Measurements from ENCODE around the gene SLC44A5.
"Not testable (repeated sequence)": the region's sequence is repeated elsewhere in the genome, so short reads cannot be mapped to it uniquely, and the experiment has no call there.

SLC44A5 gene

DNA sequence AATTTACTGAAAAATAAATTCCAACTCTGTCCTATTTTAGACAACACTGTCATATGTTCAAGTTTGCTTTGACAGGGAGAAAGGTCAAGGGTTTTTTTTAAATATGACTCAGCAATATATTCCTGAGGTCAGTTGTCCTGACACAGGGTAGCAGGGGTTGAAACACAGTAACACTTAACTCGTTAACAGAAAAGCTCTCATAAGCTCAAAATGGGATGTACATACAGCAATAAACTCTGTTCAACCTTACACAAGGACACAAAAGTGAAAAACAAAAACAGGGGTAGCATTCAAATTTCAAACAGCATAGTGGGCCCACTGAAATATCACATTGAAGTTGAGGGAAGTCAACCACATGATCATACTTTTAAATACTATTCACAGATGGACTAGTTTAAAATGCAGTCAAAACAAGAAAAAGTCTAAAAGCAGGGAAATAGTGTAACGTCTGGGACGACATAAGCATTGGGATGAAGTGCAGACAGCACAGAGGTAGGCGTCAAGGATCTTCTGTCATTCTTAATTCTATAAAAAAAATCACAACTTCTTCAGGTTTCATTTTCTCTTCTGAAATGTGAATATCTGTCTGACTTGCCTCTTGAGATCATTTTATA, 89.9 kb downstream of the SLC44A5 start:
- DNase-seq (ENCODE audit: low read depth, low spot score) = no peak

- DNase-seq (ENCODE audit: low read depth, low spot score) = no peak
Observed at GRCh38 chr1:75519651-75520427, 91.1 kb downstream of the SLC44A5 start.

DNA sequence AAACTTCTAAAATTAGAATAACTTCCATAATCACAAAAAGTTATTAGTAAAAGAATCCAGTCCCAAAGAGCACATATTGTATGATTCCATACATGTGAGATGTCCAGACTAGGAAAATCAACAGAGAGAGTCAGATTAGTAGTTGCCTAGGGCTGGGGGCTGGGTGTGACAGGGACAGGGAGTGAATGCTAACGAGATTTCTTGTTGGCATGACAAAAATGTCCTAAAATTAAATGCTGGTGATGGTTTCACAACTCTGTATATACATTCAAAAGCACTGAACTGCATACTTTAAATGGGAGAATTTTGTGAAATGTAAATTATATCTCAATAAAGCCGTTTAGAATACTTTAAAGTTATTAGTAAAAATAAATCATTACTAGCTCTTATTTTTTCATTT, 92.2 kb downstream of the SLC44A5 start:
- no peak for DNase-seq (ENCODE audit: low read depth, low spot score)

GRCh38 chr1:75514270-75514669, 96.6 kb downstream of the SLC44A5 start:
- no peak for DNase-seq (ENCODE audit: low read depth, low spot score)

- DNase-seq (ENCODE audit: low read depth, low spot score) = no peak
Observed at GRCh38 chr1:75506976-75507375, 103.9 kb downstream of the SLC44A5 start.

DNA sequence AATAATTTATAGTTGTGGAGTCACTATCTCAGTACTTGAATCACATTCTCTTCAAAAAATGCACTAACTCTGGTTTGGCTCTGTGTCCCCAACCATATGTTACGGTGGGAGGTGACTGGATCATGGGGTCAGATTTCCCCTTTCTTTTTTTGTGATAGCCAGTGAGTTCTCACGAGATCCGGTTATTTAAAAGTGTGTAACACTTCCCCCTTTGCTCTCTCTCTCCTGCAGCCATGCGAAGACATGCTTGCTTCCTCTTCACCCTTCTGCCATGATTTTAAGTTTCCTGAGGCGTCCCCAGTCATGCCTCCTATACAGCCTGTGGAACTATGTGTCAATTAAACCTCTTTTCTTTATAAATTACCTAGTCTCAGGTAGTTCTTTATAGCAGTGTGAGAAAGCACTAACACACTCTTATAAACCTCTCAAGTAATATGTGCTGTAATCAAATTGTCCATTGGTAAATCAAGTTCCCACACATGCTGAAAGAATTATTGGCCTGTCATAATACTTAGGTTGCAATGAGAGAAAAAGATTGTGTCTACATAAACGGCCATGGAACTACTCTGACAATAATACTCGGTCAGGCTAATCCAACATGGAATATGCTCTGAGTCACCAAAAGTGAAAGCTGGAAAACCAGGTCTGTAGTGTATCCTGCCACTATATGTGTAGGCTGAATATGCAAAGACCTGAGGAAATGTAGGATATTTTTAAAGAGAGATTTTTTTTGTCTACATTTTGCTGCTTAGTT, 107.5 kb downstream of the SLC44A5 start:
- DNase-seq (ENCODE audit: low read depth, low spot score) = no peak

DNA sequence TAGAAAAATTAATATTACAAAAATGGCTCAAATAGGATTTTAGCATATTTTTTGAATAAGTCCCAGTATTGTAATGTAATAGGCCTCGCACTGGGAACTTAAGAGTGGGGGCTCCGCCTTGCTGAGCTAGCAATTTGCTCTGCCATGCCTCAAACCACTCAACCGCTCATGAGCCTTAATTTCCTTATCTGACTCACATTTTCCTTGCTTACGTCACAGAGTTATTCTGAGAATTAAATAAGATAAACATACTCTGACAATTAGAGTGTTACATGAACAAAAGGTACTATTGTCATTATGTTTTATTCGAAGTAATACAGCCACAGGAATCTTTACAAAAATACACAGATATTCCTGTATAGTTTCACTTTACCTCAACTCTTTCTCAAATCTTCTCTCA, 108.1 kb downstream of the SLC44A5 start:
- no peak for DNase-seq (ENCODE audit: low read depth, low spot score)

DNA sequence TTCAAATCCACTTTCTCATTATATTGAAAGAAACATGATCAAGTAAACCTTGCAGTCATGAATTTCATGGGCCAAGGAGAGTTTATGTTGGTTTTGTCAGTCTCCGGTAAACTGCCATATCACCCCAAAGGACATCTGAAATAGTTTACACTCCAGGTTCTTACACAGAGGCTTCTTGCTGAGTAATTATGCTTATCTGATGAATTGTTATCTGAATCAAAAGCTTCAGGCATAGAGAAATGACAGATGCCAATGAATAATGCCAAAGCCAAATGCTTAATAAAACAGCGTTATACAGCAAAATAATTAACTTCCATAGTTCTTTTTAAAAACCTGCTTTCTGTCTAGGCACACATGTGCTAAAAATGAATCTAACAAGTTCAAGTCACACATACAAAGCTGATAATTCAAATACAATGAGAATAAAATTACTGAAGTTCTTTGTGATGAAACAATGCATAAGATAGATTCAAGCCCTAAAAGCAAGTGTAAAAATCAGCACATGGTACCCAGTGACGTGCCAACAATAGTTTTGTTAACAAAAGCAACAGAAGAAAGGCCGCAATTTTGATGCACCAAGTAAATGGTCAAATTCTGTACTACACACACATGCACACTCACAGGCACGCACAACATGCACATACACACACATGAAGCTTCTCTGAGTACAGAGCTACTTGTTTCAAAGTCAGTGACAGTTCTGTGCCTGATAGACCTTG, 109.2 kb downstream of the SLC44A5 start:
- no peak for DNase-seq (ENCODE audit: low read depth, low spot score)

DNA sequence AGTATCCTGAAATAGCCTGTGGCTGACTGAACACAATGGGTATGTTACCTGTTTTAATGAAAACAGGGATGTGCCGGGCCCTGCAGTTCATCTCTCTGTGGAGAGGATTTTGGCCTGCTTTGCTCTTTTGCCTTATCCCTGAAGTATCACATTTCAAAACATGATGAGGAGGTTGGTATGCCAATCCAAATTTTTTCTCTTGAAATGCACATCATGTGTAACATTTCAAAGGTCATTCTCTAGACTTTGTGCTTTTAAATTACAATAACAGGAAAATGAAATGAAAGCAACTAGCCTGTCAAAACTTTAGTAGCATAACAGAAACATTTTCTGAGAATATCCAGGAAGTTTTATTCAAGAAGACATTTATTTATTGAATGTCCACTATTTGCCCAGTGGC, 118.9 kb downstream of the SLC44A5 start:
- no peak for DNase-seq (ENCODE audit: low read depth, low spot score)

DNA sequence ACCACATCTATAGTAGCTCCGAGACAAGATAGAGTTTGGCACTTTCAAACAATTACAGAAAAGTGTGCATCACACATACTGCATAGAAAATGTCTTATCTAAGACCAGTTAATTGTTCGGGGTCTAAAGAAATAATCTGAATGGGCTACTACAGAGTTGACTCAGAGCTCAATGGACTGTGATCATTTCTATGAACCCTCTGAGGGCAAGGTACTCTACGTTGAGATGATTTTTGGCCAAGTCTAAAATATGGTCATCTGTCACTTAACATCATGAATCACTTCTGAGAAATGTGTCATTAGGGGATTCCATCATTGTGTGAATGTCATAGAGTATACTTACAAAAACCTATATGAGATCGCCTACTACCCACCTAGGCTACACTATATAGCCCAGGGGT, 123.5 kb downstream of the SLC44A5 start:
- no peak for DNase-seq (ENCODE audit: low read depth, low spot score)

GRCh38 chr1:75484789-75485188, 126.1 kb downstream of the SLC44A5 start:
- DNase-seq (ENCODE audit: low read depth, low spot score) = no peak

GRCh38 chr1:75482951-75483350, 128.0 kb downstream of the SLC44A5 start:
- no peak for DNase-seq (ENCODE audit: low read depth, low spot score)

GRCh38 chr1:75476486-75476885, 134.4 kb downstream of the SLC44A5 start:
- not testable (repeated sequence) for DNase-seq (ENCODE audit: low read depth, low spot score)

- no peak for DNase-seq (ENCODE audit: low read depth, low spot score)
Observed at GRCh38 chr1:75475696-75476095, 135.2 kb downstream of the SLC44A5 start.

- DNase-seq (ENCODE audit: low read depth, low spot score) = no peak
Observed at GRCh38 chr1:75472971-75473603, 137.8 kb downstream of the SLC44A5 start.

DNA sequence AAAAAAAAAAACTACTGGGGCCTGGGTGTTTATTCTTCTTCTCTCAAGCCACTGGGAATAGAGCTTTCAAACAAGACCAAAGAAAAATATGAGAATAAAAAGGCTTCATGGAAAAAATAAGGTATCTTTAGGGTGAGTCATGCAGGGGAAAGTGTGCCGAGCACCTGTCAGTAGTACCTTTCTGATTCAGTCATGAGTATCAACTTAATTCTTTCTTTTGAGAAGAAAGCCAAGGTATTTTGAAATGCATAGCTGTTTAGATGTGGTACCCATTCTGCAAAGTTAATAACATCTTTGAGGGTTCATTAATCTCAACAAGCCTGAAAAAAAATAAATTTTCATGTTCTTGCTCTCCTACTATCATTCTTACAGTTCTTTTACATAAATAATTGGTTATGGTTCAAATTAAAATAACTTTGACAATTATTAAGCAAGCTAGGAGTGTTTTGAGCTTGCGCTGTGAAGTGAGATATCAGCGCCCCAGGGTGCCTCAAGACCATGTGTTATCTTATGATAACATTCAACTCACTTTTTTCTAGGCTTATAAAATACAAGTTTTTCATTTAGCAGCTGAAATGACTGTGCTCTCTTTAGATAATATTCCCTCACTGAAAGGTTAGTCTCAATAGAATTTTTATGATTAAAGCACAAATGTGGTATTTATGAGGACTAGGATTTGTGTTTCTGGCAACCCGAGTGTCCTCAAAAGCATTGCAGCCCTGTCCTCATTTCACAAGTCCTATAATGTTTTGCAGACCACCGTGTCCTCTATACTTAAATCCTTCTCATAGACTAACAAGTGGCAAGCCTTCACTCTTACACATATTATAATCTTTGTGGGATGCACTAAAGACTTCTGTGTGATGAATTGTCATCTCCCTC, 138.6 kb downstream of the SLC44A5 start:
- no peak for DNase-seq (ENCODE audit: low read depth, low spot score)

DNA sequence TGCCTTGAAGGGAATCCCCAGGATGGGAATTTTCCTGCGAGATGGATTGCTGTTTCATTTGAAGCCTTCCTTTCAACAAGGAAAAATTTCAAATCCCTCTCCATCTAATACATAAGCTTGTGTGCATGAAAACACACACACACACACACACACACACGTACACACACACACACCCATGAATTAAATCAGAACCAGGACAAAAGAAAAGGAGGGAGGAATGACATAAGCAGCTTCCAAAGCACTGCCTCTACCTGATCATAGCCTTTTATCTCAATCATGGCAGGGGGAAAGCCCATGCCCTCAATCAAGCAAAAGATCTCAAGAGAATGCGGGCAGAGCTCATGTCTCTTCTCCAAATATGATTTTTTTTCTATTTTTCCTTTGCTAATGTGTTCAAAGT, 139.7 kb downstream of the SLC44A5 start:
- DNase-seq (ENCODE audit: low read depth, low spot score) = no peak

GRCh38 chr1:75470448-75470847, 140.5 kb downstream of the SLC44A5 start:
- no peak for DNase-seq (ENCODE audit: low read depth, low spot score)

DNA sequence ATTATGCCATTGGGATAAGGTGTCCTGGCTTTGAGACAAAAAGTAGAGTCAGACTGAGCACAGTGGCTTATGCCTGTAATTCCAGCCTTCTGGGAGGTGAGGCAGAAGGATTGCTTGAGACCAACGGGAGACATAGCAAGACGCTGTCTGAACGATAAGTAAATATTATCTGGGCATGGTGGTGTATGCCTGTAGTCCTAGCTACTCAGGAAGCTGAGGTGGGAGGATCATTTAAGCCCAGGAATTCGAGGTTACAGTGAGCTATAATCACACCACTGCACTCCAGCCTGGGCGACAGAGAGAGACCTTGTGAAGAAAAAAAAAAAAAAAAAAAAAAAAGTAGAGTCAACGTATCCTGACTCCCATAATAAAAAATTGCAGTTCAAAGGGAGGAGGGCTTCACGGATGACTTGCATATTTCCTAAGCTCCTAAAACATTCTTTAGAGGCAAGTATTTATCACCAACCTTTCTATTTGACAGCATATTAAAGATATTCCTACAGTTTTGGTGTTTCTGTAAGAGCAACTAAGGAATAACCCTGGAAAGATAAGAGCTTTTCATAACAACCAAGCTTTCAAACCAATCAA, 141.2 kb downstream of the SLC44A5 start:
- no peak for DNase-seq (ENCODE audit: low read depth, low spot score)

DNA sequence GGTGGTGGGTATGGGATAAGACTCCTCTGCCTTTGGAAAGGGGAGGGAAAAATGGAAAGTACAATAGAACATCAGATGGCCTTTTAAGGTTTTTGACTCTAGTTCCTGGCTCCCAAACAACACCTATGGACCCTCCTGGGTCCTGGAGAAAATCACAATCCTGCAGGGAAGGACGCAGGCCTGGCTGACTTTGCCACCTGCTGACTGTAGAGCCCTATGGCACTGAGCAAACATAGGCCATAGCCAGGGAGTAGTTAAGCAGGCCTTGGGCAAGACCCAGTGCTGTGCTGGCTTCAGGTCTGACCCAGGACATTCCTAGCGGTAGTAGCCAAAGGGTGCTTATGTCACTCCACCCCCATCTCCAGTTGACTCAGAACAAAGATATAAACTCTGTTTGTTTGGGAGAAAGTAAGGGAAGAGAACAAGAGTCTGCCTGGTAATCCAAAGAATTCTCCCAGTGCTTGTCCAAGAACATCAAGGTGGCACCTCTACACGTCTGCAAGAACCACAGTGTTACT, 149.0 kb downstream of the SLC44A5 start:
- no peak for DNase-seq (ENCODE audit: low read depth, low spot score)

Data from brain pericyte (primary cell).